ENCODE results near the gene CSNK2A2. TPM values are rescaled to one million over a fixed set of nuclear protein-coding genes. Genes with fewer than 3 reads are reported as not detected.

CSNK2A2 gene
- total RNA-seq: 10 to 100 TPM; 57.8 to 72.5 TPM

DNA sequence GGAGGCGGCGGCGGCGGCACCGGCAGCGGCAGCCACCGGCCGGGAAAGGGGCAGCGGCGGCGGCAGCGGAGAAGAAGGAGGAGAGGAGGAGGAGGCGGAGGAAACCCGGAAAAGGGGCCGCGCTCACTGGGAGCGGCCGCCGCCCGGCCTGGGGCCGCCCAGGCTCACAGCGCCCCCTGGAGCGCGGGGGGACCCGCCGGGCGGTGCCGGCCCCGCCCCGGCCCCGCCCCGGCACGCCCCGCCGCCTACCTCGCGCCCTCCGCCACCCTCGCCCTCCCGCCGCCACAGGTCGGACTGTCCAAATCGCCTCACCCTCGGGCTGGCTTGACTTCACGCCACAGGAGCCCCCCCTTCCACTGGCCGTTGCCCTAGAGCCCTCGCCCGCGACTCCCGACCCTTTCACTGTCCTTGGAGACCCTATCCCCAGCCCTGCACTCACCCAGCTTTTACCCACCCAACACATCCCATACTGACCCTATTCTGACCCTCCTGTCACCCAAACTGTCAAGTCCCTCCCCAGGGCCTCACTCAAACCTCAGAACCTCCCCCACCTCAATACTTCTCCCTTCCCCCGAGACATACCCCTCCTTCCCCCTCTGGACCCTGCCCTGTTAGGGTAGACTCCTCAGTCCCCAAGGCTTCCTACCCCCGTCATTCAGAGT is at the start of gene CSNK2A2:
TSS of gene CSNK2A2 (minus strand) at position 85 of the 662 bp plus-strand sequence. CDS start 370 bp downstream, outside the sequence.
- ATAC-seq (peak; percentile 97), DNase-seq (peak; percentile 75)
- Mint-ChIP-seq H3K27ac (peak within 1 kb of the TSS; percentile 61), H3K27me3 (peaks cover 23% of the 10 kb centered on the region), H3K4me1 (peaks cover 28% of the 10 kb centered on the region), H3K9me3 (ENCODE audit: low read depth) (no peaks in the 10 kb centered on the region), H3K36me3 (peaks cover 23% of the 10 kb centered on the region), H3K4me3 (peak within 1 kb of the TSS; percentile 80)
- CTCF ChIA-PET: interaction anchor here (1.0 to 2.2 kb wide), 6 partner anchors 30 to 455 kb away, joined by 3 to 9 read pairs (median 3); partner anchors contain the start of gene CFAP20

- peaks cover 13% of the 10 kb centered on the region for H3K4me1 Mint-ChIP-seq
- DNase-seq: peak; percentile 59
- ATAC-seq: peak; percentile 78
- no peaks in the 10 kb centered on the region for H3K36me3 Mint-ChIP-seq
- H3K4me3 Mint-ChIP-seq: no peak overlapping the region
- H3K27ac Mint-ChIP-seq: no peak overlapping the region
- H3K27me3 Mint-ChIP-seq: peaks cover 43% of the 10 kb centered on the region
- no peaks in the 10 kb centered on the region for H3K9me3 Mint-ChIP-seq (ENCODE audit: low read depth)
- CTCF ChIA-PET: no interaction called here
Measured at GRCh38 chr16:58243528-58244004, 45.7 kb upstream of the CSNK2A2 start.

GRCh38 chr16:58236831-58237230 is 38.9 kb upstream of the CSNK2A2 start:
- H3K36me3 Mint-ChIP-seq: no peaks in the 10 kb centered on the region
- ATAC-seq (no peak), DNase-seq (no peak)
- H3K9me3 Mint-ChIP-seq (ENCODE audit: low read depth): no peaks in the 10 kb centered on the region
- peak overlapping the region; percentile 80 for H3K4me3 Mint-ChIP-seq
- peaks cover 15% of the 10 kb centered on the region for H3K4me1 Mint-ChIP-seq
- H3K27me3 Mint-ChIP-seq: peaks cover 57% of the 10 kb centered on the region
- CTCF ChIA-PET: no interaction called here
- H3K27ac Mint-ChIP-seq: no peak overlapping the region

- H3K27me3 Mint-ChIP-seq: peaks cover 51% of the 10 kb centered on the region
- peak overlapping the region; percentile 80 for H3K4me3 Mint-ChIP-seq
- ATAC-seq (peak; percentile 99), DNase-seq (peak; percentile 79)
- H3K27ac Mint-ChIP-seq: no peak overlapping the region
- H3K4me1 Mint-ChIP-seq: peaks cover 15% of the 10 kb centered on the region
- CTCF ChIA-PET: no interaction called here
- no peaks in the 10 kb centered on the region for H3K36me3 Mint-ChIP-seq
- no peaks in the 10 kb centered on the region for H3K9me3 Mint-ChIP-seq (ENCODE audit: low read depth)
Measured at GRCh38 chr16:58236231-58236690, 38.4 kb upstream of the CSNK2A2 start.

DNA sequence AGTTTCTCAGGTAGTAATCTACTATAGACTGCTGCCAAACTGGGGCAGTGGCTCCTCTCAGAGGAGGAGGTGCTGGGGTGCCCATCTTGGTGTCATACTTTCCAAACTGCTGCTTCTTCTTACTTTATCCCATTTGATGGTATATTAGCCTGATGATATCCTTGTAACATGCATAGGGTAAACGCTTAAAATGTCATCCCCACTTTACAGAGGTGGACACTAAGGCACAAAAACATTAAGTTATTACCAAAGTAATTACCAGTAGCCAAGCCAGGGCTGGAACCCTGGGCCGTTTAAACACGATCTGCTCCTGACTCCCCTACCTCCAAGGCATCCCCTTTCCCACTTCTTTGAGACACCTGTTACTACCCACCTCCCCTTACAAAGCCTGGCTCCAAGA is 37.8 kb upstream of the CSNK2A2 start:
- Mint-ChIP-seq H3K9me3 (ENCODE audit: low read depth) (no peaks in the 10 kb centered on the region), H3K4me1 (peaks cover 15% of the 10 kb centered on the region), H3K27ac (no peak overlapping the region), H3K36me3 (no peaks in the 10 kb centered on the region), H3K4me3 (peak overlapping the region; percentile 80), H3K27me3 (peaks cover 50% of the 10 kb centered on the region)
- ATAC-seq (no peak), DNase-seq (no peak)
- CTCF ChIA-PET: no interaction called here

DNA sequence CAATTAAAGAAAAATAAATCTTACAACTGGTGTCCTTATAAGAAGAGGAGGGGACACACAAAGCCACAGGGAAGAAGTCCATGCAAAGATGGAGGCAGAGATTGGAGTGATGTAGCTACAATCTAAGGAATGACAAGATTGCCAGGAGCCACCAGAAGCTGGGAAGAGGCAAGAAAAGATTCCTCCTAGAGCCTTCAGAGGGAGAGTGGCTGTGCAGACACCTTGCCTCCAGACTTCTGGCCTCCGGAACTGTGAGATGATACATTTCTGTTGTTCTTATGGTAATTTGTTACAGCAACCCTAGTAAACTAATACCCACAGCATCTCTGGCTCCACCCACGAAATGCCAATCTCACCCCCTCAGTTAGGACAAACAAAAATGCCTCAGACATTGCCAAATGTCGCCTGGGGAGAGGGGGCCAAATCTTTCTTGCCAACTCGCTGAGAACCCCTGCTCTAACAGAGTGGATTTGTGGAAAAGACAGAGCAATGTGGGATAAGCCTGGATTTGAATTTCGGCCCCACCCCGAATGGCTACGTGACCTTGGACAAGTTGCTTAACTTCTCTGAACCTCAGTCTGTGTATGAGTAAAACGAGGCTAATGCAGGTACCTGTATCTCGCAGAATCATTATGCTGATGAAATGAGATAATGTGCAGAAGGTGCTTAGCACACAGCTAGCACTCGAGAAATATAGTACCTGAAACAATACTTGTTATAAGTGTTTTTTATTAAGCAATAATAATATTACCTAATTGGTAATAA is 37.1 kb upstream of the CSNK2A2 start:
- no peaks in the 10 kb centered on the region for H3K36me3 Mint-ChIP-seq
- no peak for ATAC-seq
- CTCF ChIA-PET: no interaction called here

GRCh38 chr16:58230259-58230658 is 32.4 kb upstream of the CSNK2A2 start:
- ATAC-seq (no peak), DNase-seq (no peak)
- H3K36me3 Mint-ChIP-seq: no peaks in the 10 kb centered on the region
- no peak overlapping the region for H3K27ac Mint-ChIP-seq
- no peaks in the 10 kb centered on the region for H3K4me1 Mint-ChIP-seq
- CTCF ChIA-PET: no interaction called here
- no peak overlapping the region for H3K4me3 Mint-ChIP-seq
- H3K9me3 Mint-ChIP-seq (ENCODE audit: low read depth): no peaks in the 10 kb centered on the region
- peaks cover 16% of the 10 kb centered on the region for H3K27me3 Mint-ChIP-seq

More for the DNA sequence above, 37.1 kb upstream of the CSNK2A2 start:
- Mint-ChIP-seq H3K27ac (no peak overlapping the region), H3K4me3 (no peak overlapping the region), H3K27me3 (peaks cover 44% of the 10 kb centered on the region), H3K4me1 (peaks cover 15% of the 10 kb centered on the region), H3K9me3 (ENCODE audit: low read depth) (no peaks in the 10 kb centered on the region)
- no peak for DNase-seq

DNA sequence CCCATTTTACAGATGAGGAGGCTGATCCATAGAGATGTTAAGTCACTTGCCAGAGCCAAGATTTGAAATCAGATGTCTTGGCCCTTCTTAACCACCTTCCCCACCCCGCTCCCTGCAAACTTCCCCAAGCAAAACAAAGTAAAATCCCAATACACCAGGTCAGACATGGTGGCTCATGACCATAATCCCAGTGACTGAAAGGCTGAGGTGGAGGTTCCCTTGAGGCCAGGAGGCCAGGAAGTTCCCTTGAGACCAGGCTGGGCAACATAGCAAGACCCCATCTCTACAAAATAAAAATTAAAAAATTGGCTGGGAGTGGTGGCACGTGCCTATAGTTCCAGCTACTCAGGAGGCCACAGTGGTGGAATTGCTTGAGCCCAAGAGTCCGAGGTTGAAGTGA is 28.9 kb upstream of the CSNK2A2 start:
- H3K27me3 Mint-ChIP-seq: peaks cover 12% of the 10 kb centered on the region
- no peak overlapping the region for H3K27ac Mint-ChIP-seq
- H3K36me3 Mint-ChIP-seq: no peaks in the 10 kb centered on the region
- DNase-seq: no peak
- no peaks in the 10 kb centered on the region for H3K9me3 Mint-ChIP-seq (ENCODE audit: low read depth)
- ATAC-seq: no peak
- no peaks in the 10 kb centered on the region for H3K4me1 Mint-ChIP-seq
- CTCF ChIA-PET: no interaction called here
- no peak overlapping the region for H3K4me3 Mint-ChIP-seq

- no peak for DNase-seq
- H3K4me1 Mint-ChIP-seq: no peaks in the 10 kb centered on the region
- CTCF ChIA-PET: no interaction called here
- no peak for ATAC-seq
- no peaks in the 10 kb centered on the region for H3K9me3 Mint-ChIP-seq (ENCODE audit: low read depth)
- peaks cover 12% of the 10 kb centered on the region for H3K27me3 Mint-ChIP-seq
- no peak overlapping the region for H3K27ac Mint-ChIP-seq
- H3K36me3 Mint-ChIP-seq: no peaks in the 10 kb centered on the region
- H3K4me3 Mint-ChIP-seq: no peak overlapping the region
Measured at GRCh38 chr16:58225965-58226602, 28.2 kb upstream of the CSNK2A2 start.

- DNase-seq: no peak
- H3K4me3 Mint-ChIP-seq: no peak overlapping the region
- H3K36me3 Mint-ChIP-seq: peaks cover 1% of the 10 kb centered on the region
- CTCF ChIA-PET: no interaction called here
- no peak for ATAC-seq
- no peaks in the 10 kb centered on the region for H3K4me1 Mint-ChIP-seq
- H3K27ac Mint-ChIP-seq: no peak overlapping the region
- no peaks in the 10 kb centered on the region for H3K9me3 Mint-ChIP-seq (ENCODE audit: low read depth)
- H3K27me3 Mint-ChIP-seq: peaks cover 30% of the 10 kb centered on the region
Measured at GRCh38 chr16:58222532-58223316, 24.8 kb upstream of the CSNK2A2 start.

- Mint-ChIP-seq H3K4me1 (no peaks in the 10 kb centered on the region), H3K9me3 (ENCODE audit: low read depth) (no peaks in the 10 kb centered on the region), H3K4me3 (no peak overlapping the region), H3K27me3 (peaks cover 48% of the 10 kb centered on the region), H3K27ac (no peak overlapping the region), H3K36me3 (peaks cover 1% of the 10 kb centered on the region)
- no peak for DNase-seq
- ATAC-seq: no peak
- CTCF ChIA-PET: no interaction called here
Measured at GRCh38 chr16:58219432-58219831, 21.5 kb upstream of the CSNK2A2 start.

DNA sequence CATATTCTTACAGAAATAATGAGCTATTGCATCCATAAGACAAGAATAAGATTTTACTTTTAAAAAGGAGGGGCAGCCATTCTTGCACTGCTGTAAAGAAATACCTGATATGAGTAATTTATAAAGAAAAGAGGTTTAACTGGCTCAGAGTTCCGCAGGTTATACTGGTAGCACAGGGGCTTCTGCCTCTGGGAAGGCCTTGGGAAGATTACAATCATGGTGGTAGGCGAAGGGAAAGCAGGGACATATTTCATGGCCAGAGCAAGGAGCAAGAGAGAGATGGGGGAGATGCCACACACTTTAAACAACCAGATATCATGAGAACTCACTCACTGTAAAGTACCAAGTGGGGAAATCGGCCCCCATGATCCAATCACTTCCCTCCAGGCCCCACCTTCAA is 20.9 kb upstream of the CSNK2A2 start:
- DNase-seq (no peak), ATAC-seq (no peak)
- H3K4me3 Mint-ChIP-seq: no peak overlapping the region
- no peaks in the 10 kb centered on the region for H3K9me3 Mint-ChIP-seq (ENCODE audit: low read depth)
- no peak overlapping the region for H3K27ac Mint-ChIP-seq
- CTCF ChIA-PET: no interaction called here
- peaks cover 45% of the 10 kb centered on the region for H3K27me3 Mint-ChIP-seq
- H3K36me3 Mint-ChIP-seq: peaks cover 1% of the 10 kb centered on the region
- no peaks in the 10 kb centered on the region for H3K4me1 Mint-ChIP-seq

- Mint-ChIP-seq H3K4me1 (no peaks in the 10 kb centered on the region), H3K4me3 (no peak overlapping the region), H3K27me3 (peaks cover 44% of the 10 kb centered on the region), H3K36me3 (peaks cover 1% of the 10 kb centered on the region), H3K9me3 (ENCODE audit: low read depth) (no peaks in the 10 kb centered on the region), H3K27ac (no peak overlapping the region)
- no peak for DNase-seq
- ATAC-seq: no peak
- CTCF ChIA-PET: no interaction called here
Measured at GRCh38 chr16:58217311-58217925, 19.5 kb upstream of the CSNK2A2 start.
